GM21515 (cell line): ENCODE data around the gene LCA5L.
"Not testable (repeated sequence)": the region's sequence is repeated elsewhere in the genome, so short reads cannot be mapped to it uniquely, and the experiment has no call there.

Experiments
- ATAC-seq: cut with Tn5 transposase; IDR thresholded peaks from one replicate; pipeline ENCODE4 v1.9.1; 2021; ENCODE audit not compliant: unreplicated experiment

The LCA5L gene

DNA sequence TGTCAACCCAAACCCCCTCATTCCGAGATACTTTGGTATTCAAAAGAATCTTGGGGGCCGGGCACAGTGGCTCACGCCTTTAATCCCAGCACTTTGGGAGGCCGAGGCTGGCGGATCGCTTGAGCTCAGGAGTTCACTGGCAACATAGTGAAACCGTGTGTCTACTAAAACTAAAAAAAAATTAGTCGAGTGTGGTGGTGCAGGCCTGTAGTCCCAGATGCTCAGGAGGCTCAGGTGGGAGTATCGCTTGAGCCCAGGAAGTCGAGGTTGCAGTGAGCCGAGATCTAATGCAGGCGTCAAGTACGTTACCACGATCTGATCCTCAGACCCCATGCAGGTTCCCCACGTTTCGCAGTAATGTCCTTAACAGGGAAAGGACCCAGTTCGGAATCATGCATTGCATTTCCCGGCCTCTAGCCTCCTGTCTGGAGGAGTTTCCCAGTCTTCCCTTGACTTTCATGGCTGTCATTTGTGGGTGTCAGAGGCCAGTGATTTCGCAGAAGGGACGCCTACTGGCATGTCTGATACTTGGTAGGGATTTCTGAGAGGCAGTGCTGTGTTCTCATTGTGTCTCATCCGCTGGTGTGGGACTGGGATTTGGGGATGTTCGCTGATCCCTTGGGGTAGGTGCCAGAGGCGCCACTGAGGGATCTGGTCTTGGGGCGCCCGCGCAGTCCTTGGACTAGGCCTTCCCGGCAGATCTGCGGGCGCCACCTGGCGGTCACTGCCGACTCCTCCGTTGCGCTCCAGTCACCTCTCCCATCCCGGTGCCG lies 57.4 kb downstream of the LCA5L start:
- peak; percentile 76 for ATAC-seq

- peak; percentile 39 for ATAC-seq
Measured at GRCh38 chr21:39387461-39388037, 58.0 kb downstream of the LCA5L start.

DNA sequence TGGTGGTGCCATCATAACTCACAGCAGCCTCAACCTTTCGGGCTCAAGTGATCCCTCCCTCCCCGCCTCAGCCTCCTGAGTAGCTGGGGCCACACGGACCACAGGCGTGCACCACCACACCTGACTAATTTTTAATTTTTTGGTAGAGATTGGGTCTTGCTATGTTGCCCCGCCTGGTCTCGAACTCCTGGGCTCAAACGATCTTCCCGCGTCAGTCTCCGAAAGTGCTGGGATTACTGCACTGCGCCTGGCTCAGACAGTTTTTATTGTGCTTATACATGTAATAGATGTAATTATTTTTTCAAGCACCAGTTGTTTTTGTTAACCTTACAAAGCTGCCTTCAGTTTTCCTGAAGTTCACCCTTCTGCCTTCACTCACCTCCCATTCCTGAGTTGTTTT lies 58.7 kb downstream of the LCA5L start:
- ATAC-seq: no peak

GRCh38 chr21:39386194-39386593 lies 59.4 kb downstream of the LCA5L start:
- ATAC-seq: no peak

- ATAC-seq: no peak
Measured at GRCh38 chr21:39385299-39386145, 60.1 kb downstream of the LCA5L start.

DNA sequence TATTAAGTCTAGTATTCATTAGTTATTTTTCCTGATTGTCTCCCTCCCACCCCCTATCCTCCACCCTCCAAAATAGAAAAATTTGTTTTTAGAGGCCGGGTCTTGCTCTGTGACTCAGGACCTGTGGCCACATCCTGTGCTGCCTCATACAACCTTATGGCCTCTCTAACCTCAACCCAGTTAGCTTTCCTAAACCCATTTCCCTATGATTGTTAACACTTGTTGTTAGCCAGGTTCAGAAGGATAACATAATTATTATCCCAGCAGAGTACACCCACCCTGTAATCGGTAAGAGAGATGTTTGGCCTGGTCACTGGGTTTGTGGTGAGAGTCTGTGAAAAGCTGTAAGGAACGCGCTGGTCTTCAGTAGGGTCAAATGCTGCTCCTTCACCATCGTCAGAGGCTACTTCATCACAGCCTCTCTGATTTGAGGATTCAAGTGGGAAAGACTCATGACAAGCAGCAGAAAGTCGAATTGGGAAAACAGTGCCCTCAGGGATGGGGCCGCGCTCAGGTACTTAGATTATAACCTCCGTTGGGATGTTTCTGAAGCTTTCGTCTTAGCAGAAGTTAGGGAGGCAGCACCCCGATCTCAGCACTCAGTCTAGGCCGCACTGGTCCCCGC lies 60.8 kb downstream of the LCA5L start:
- ATAC-seq: no peak

GRCh38 chr21:39382096-39382495 lies 63.5 kb downstream of the LCA5L start:
- not testable (repeated sequence) for ATAC-seq

- no peak for ATAC-seq
Measured at GRCh38 chr21:39381009-39381408, 64.6 kb downstream of the LCA5L start.

- ATAC-seq: peak; percentile 96
Measured at GRCh38 chr21:39379986-39380891, 65.3 kb downstream of the LCA5L start.

- ATAC-seq: no peak
Measured at GRCh38 chr21:39377444-39378050, 68.0 kb downstream of the LCA5L start.

DNA sequence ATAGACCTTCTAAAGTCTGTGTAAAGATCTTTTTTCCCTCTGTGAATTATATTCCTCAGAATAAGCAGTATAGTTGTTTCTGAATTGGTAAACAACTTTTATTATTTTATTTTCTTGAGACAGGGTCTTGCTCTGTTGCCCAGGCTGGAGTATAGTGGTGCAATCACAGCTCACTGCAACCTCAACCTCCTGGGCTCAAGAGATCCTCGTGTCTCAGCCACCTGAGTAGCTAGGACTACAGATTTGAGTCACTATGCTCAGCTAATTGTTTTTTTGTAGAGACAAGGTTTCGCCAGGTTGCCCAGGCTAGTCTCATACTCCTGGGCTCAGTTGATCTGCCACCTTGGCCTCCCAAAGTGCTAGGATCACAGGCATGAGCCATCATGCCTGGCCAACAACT lies 70.1 kb downstream of the LCA5L start:
- no peak for ATAC-seq

DNA sequence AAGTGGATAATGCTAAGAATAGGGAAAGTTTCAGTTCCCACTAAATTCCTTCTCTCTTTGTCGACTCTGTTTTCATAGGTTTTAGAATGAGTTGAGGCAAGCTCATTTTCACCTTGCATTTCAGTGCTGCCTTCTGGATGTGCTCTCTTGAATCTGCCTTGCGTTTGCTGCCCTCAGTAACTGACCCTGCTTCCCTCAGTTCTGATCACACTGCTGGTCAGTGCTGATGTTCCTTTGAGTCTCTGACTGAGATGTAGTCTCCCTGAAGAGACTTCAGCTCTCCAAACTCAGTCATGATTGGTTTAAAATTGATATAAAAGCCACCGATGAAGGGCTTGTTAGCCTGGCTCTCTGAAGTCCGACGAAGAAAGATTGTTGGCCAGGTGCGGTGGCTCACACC lies 71.5 kb downstream of the LCA5L start:
- ATAC-seq: no peak

DNA sequence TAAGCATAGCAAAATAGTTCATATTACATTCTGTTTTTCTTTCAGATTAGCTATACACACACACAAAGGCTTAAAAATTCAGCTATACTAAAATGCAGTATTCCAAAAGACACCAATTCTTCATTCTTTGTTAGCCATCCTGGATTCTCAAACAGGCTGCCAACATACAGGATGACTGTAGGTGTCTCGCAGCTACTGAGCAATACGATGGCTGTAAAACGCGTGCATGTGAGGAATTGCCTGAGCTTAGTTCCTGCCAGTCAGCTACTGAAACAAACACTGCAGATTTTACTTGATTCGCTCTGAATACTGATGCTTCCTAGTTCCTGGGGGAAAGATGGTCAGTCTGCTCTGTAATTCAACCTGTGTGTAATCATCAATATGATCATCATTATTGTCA lies 71.9 kb downstream of the LCA5L start:
- ATAC-seq: no peak

- ATAC-seq: not testable (repeated sequence)
Measured at GRCh38 chr21:39369896-39370288, 75.7 kb downstream of the LCA5L start.

DNA sequence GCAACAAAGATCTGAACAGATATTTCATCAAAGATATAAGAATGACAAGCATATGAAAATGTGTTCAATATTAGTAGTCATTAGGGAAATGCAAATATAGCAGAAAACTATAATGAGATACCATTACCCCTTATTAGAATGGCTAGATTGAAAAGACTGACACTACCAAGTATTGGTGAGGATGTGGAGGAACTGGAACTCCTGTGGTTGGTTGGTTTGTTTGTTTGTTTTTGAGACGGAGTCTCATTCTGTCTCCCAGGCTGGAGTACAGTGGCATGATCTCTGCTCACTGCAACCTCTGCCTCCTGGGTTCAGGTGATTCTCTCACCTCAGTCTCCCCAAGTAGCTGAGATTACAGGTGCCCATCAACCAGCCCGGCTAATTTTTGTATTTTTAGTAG lies 77.8 kb downstream of the LCA5L start:
- no peak for ATAC-seq

GRCh38 chr21:39366563-39366962 lies 79.0 kb downstream of the LCA5L start:
- ATAC-seq: no peak

DNA sequence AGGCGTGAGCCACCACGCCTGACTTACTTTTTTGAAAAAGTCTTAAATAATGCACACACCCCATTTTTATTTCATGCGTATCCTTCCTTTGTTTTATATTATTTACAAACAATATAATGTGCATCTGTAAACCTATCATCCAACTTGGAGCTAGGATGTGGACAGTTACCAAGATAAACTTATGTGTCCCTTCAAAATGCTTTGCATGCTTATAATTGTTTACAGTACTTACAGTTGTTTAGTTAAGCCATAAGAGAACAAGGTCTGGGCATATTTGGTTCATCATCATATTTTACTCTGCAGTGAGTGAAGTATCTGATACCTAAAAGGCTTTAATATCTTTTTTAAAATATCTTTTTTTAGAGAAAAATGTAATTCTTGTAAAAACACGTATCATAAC lies 80.6 kb downstream of the LCA5L start:
- no peak for ATAC-seq

DNA sequence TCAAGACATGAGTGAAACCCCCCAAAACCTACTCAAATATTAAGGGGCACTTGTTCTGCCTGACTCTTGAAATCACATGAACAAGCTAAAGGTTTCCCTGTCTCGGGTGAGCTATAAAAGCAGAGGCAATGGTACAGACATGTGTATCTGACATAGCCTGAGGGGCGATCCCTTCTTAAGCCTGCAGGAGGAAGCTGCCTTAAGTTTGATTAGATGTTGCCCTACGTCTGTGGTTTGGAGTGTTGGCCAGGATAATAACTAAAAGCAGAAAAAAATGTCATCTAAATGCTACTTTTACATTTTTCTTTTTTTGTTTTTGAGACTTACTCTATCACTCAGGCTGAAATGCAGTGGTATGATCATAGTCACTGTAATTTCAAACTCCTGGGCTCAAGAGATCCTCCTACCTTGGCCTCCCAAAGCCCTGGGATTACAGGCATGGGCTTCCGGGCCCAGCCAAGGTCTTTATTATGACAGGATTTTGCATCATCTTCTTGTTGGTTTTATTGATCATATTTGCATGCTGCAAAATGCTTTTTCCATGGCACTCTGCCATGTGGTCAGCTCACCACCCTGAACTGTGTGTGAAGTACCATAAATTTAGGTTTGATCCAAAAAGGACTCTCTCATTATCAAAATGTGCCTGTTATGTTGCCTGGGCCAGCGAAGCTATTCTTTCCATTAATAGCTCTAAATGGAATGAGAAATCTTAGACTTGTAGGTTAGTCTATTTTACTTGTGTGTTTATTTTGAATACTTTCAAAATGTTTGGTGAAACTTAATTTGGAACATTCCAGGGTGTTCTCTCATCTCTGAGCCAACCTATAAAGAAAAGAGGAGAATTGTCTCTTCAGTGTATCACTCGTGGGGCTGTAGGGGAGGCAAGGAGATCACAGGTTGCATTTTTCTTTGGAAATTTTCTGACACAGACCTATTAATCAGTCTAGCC lies 81.7 kb downstream of the LCA5L start:
- ATAC-seq: no peak

GRCh38 chr21:39362733-39363132 lies 82.8 kb downstream of the LCA5L start:
- ATAC-seq: no peak
